H1 (cell line): ENCODE data around the gene CST6. TPM values are rescaled to one million over a fixed set of nuclear protein-coding genes. Genes with fewer than 3 reads are reported as not detected.

Experiments used
- CBX5 ChIP-seq: fragments of 300-800, 300-1000 bp; sonication (generic); IDR thresholded peaks from 2 replicates; pipeline ENCODE4 v1.7.1; 2016; ENCODE audit warnings: antibody characterized with exemption, low read length, low read depth
- GABPA ChIP-seq: IDR thresholded peaks from 2 replicates; pipeline ENCODE4 v1.6.1; 2011; ENCODE audit warnings: mild to moderate bottlenecking, low read length, moderate library complexity, borderline replicate concordance; ENCODE audit not compliant: insufficient read depth
- MAFK ChIP-seq: IDR thresholded peaks from 2 replicates; pipeline ENCODE4 v1.6.1; 2012; ENCODE audit warnings: low read depth, mild to moderate bottlenecking, improper control_type of control experiment, low read length
- SUZ12 ChIP-seq: fragments of 200-600 bp; sonication (generic); IDR thresholded peaks from 2 replicates; pipeline ENCODE4 v1.6.1; 2012; ENCODE audit warnings: mild to moderate bottlenecking, inconsistent platforms, low read length, moderate library complexity, mixed read lengths
- TAF1 ChIP-seq: IDR thresholded peaks from 2 replicates; pipeline ENCODE4 v1.6.1; 2011; ENCODE audit warnings: mild to moderate bottlenecking, low read depth, low read length
- polyA plus RNA-seq, 7 experiments: library from polyadenylated mRNA; depleted of rRNA in 3 of 7; stranded (reverse) in 5 of 7; unstranded in 2 of 7; fragments of >200 nt in 5 of 7; fragments of 200-250 nt in 2 of 7; gene quantifications; 1 replicate in 5 of 7; 2 replicates in 1 of 7; 4 replicates in 1 of 7; pipeline versions ENCODE4 v1.2.1 to v1.2.3, GENCODE V29; 2011 to 2013; ENCODE audit warnings: missing spikeins in 2 of 7, mixed read lengths in 2 of 7
- total RNA-seq: library from RNA; stranded (reverse); fragmentation: NEBNext Ultra II Directional; extraction: Animal tissue kit (Norgen Biotek cat#: 25700); gene quantifications from 2 replicates; pipeline ENCODE4 v1.2.1, GENCODE V29; 2021

The CST6 gene
- total and polyA plus RNA-seq, 2 of the 8 experiments (the other 6 are each of a cell fraction or from before 2014, with no cell fraction given): 1.6 to 7.6 TPM

DNA sequence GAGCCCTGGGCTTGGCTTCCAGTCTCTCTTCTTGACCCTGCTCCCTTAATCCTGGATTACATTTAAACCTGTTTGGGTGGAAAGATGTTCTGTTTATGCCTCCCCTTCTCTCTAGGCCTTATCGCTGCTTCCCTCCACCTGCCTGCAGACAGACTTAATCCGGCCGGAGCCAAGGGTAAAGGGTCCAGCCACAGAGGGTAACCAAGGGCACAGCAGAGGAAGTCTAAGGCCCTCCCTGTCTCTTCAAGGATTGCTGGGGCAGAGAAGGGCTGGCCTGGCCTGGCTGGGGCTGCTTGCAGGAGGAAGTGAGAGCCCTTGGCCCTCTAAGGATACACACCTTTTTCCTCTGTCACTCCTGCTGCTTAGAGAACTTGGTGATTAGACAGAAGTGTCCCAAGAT, 35.1 kb downstream of the CST6 start (continued):
- TF ChIP-seq TAF1 (no peak), CBX5 (no peak), SUZ12 (no peak), GABPA (no peak), MAFK (no peak)
